A549 (cell line): ENCODE data around the gene DNAAF3. TPM values are rescaled to one million over a fixed set of nuclear protein-coding genes. Genes with fewer than 3 reads are reported as not detected.

Source experiments
- ATAC-seq, 2 experiments: fragments of 200-7000 bp in 1 of 2; fragments of >200 bp in 1 of 2; cut with Nextera tagmentation in 1 of 2; cut with Tn5 transposase in 1 of 2; 3 replicates each; pipeline versions ENCODE4 v1.8.0 to v1.9.1; 2018 to 2020; ENCODE audit warnings: mild to moderate bottlenecking in 1 of 2, moderate library complexity in 1 of 2
- CTCF ChIA-PET: fragments of 300-600 bp; sonication (Branson Sonifier 250); formaldehyde crosslinking; extraction: SDS; loops from one replicate; lab custom pipeline; 2021; ENCODE audit warnings: antibody characterized with exemption, inconsistent platforms; lab: Yijun Ruan, JAX
- POLR2A ChIA-PET: fragments of 350-600 bp; formaldehyde crosslinking; extraction: SDS; loops from one replicate; lab custom pipeline; 2021; ENCODE audit warnings: antibody characterized with exemption, inconsistent platforms; lab: Yijun Ruan, JAX
- DNase-seq, 2 experiments: peaks; one replicate each; pipeline versions ENCODE4 v3.0.0 to v3.0.0-alpha.2; 2011 to 2016; ENCODE audit warnings: low read depth in 1 of 2, low spot score in 1 of 2
- FAIRE-seq: peaks from 2 replicates; lab custom pipeline; 2011; peaks lifted over from hg19 to GRCh38; lab: Jason Lieb, UNC
- H3K27ac ChIP-seq, 2 experiments: fragments of >200 bp; sonication (Bioruptor Twin); formaldehyde crosslinking; 3 replicates each; pipeline ENCODE4 v1.5.1; 2016 to 2017
- H3K4me1 ChIP-seq: fragments of >200 bp; sonication (Bioruptor Twin); formaldehyde crosslinking; 3 replicates; pipeline ENCODE4 v1.6.1; 2016
- H3K4me2 ChIP-seq: fragments of >200 bp; sonication (Bioruptor Twin); formaldehyde crosslinking; 3 replicates; pipeline ENCODE4 v1.6.1; 2016
- H3K4me3 ChIP-seq: fragments of >200 bp; sonication (Bioruptor Twin); formaldehyde crosslinking; 3 replicates; pipeline ENCODE4 v1.5.1; 2016
- H3K9me3 ChIP-seq: fragments of >200 bp; sonication (Bioruptor Twin); formaldehyde crosslinking; 3 replicates; pipeline ENCODE4 v1.6.1; 2016
- ATOH8 ChIP-seq: fragments of 250-450 bp; sonication (Bioruptor Pico); IDR thresholded peaks from 2 replicates; pipeline ENCODE4 v1.5.0; 2020; ENCODE audit warnings: low read depth, mild to moderate bottlenecking, moderate library complexity
- CHD2 ChIP-seq: fragments of 150-350 bp; IDR thresholded peaks from 2 replicates; pipeline ENCODE4 v1.6.1; 2014; ENCODE audit warnings: low read length; ENCODE audit not compliant: partially characterized antibody
- CHD4 ChIP-seq: fragments of 200-600 bp; sonication (generic); IDR thresholded peaks from 2 replicates; pipeline ENCODE4 v1.6.1; 2016; ENCODE audit warnings: antibody characterized with exemption, mild to moderate bottlenecking, borderline replicate concordance
- E2F6 ChIP-seq: IDR thresholded peaks from 2 replicates; pipeline ENCODE4 v1.6.1; 2012; ENCODE audit warnings: low read depth, borderline replicate concordance
- ELK1 ChIP-seq: fragments of 150-350 bp; IDR thresholded peaks from 2 replicates; pipeline ENCODE4 v1.6.1; 2014; ENCODE audit warnings: low read depth, mild to moderate bottlenecking, low read length
- HOXA7 ChIP-seq: fragments of 250-450 bp; sonication (Bioruptor Pico); IDR thresholded peaks from 2 replicates; pipeline ENCODE4 v1.5.0; 2020; ENCODE audit warnings: mild to moderate bottlenecking, moderate library complexity
- HOXB13 ChIP-seq: fragments of 250-450 bp; sonication (Bioruptor Pico); IDR thresholded peaks from 2 replicates; pipeline ENCODE4 v1.5.0; 2020; ENCODE audit warnings: low read depth, mild to moderate bottlenecking, moderate library complexity
- KDM5A ChIP-seq: fragments of 200-600 bp; sonication (generic); IDR thresholded peaks from 2 replicates; pipeline ENCODE4 v1.6.1; 2016; ENCODE audit warnings: antibody characterized with exemption, mild to moderate bottlenecking
- MAFK ChIP-seq: fragments of 450-650 bp; IDR thresholded peaks from 2 replicates; pipeline ENCODE4 v1.6.1; 2014; ENCODE audit not compliant: partially characterized antibody
- MAX ChIP-seq: IDR thresholded peaks from 2 replicates; pipeline ENCODE4 v1.6.1; 2012
- MYC ChIP-seq: IDR thresholded peaks from 2 replicates; pipeline ENCODE4 v1.6.1; 2012; ENCODE audit warnings: mild to moderate bottlenecking, inconsistent platforms, low read length, improper control_type of control experiment, borderline replicate concordance
- NFE2L2 ChIP-seq: fragments of 150-350 bp; conservative IDR thresholded peaks from 2 replicates; pipeline ENCODE4 v1.6.1; 2014; ENCODE audit warnings: low read length
- NPAS2 ChIP-seq: fragments of 250-450 bp; sonication (Bioruptor Pico); IDR thresholded peaks from 2 replicates; pipeline ENCODE4 v1.8.0; 2022; ENCODE audit warnings: mild to moderate bottlenecking, moderate library complexity, borderline replicate concordance
- POLR2A ChIP-seq: IDR thresholded peaks from 2 replicates; pipeline ENCODE4 v1.6.1; 2012; ENCODE audit warnings: mild to moderate bottlenecking, low read length
- POLR2AphosphoS2 ChIP-seq: conservative IDR thresholded peaks from 2 replicates; pipeline ENCODE4 v1.6.1; 2012; ENCODE audit warnings: low read length, improper control_type of control experiment, inconsistent platforms
- RARB ChIP-seq: fragments of 250-450 bp; sonication (Bioruptor Pico); IDR thresholded peaks from 2 replicates; pipeline ENCODE4 v1.8.0; 2021; ENCODE audit warnings: mild to moderate bottlenecking, moderate library complexity
- REST ChIP-seq: fragments of 200-600 bp; sonication (generic); IDR thresholded peaks from 2 replicates; pipeline ENCODE4 v1.6.1; 2016; ENCODE audit warnings: antibody characterized with exemption, mild to moderate bottlenecking, moderate library complexity
- TFCP2L1 ChIP-seq: fragments of 250-450 bp; sonication (Bioruptor Pico); IDR thresholded peaks from 2 replicates; pipeline ENCODE4 v1.5.0; 2021; ENCODE audit warnings: mild to moderate bottlenecking
- TP53 ChIP-seq: fragments of 250-450 bp; sonication (Bioruptor Pico); IDR thresholded peaks from 2 replicates; pipeline ENCODE4 v1.5.0; 2021; ENCODE audit warnings: mild to moderate bottlenecking, moderate library complexity
- ZFP36 ChIP-seq: fragments of 450-650 bp; IDR thresholded peaks from 2 replicates; pipeline ENCODE4 v1.6.1; 2014; ENCODE audit warnings: borderline replicate concordance; ENCODE audit not compliant: partially characterized antibody
- WGBS: methylation state at CpG from one replicate; pipeline ENCODE4 v1.1.6; 2017; ENCODE audit errors: missing lambda C conversion rate; 5-methylcytosine and 5-hydroxymethylcytosine counted together
- polyA plus RNA-seq, 4 experiments: library from polyadenylated mRNA; depleted of rRNA in 3 of 4; stranded (reverse); fragments of >200 nt; fragmentation: RNase III in 1 of 4; extraction: RNeasy Plus Mini Kit Qiagen cat#74134 plus additional on column Dnase treatment in 1 of 4; gene quantifications; 2 replicates in 3 of 4; 3 replicates in 1 of 4; pipeline ENCODE4 v1.2.3, GENCODE V29; 2011 to 2017

Gene DNAAF3
- polyA plus RNA-seq, 2 of the 4 experiments (the other 2 are of a cell fraction) = 4.0 to 5.3 TPM

GRCh38 chr19:55209693-55210472 is 43.5 kb upstream of the DNAAF3 start (continued):
- TF ChIP-seq ATOH8 (CRISPR knock-in tag) (peak; percentile 94), CHD4 (no peak), HOXB13 (peak; percentile 85), NFE2L2 (no peak), MAFK (peak; percentile 3), ELK1 (no peak), ZFP36 (no peak), KDM5A (no peak), POLR2A (no peak), TP53 (CRISPR knock-in tag) (peak; percentile 89; the same call in 1 of the 2 replicates), REST (no peak), CHD2 (no peak), MYC (peak; percentile 68; the same call in 1 of the 2 replicates), TFCP2L1 (CRISPR knock-in tag) (peak; percentile 65; the same call in 1 of the 2 replicates), NPAS2 (CRISPR knock-in tag) (no peak)

- peak; percentile 46 to 73 for DNase-seq
- CTCF ChIA-PET = interaction anchor here (0.6 to 2.1 kb wide), 10 partner anchors 12 to 93 kb away, joined by 3 to 7 read pairs (median 4); partner anchors contain the start of gene DNAAF3
- Histone ChIP-seq H3K4me3 (no peak within 1 kb of the TSS), H3K9me3 (no peaks in the 10 kb centered on the region), H3K4me2 (peak within 1 kb of the TSS; percentile 64), H3K27ac (peak within 1 kb of the TSS; percentile 64 to 83), H3K4me1 (peaks cover 43% of the 10 kb centered on the region)
- WGBS = 36% methylated on average over 14 of the region's 18 CpGs
- FAIRE-seq = no peak
- TF ChIP-seq RARB (CRISPR knock-in tag) = 0 out of 2 replicates have a peak, but pooled peaks have one; percentile 39
- 0 out of 2 replicates have a peak, but pooled peaks have one; percentile 40 for TF ChIP-seq TP53 (CRISPR knock-in tag)
- TF ChIP-seq MAX = 0 out of 2 replicates have a peak, but pooled peaks have one; percentile 17
- 0 out of 2 replicates have a peak, but pooled peaks have one; percentile 28 for TF ChIP-seq HOXA7 (CRISPR knock-in tag)
- no peak for TF ChIP-seq ZFP36
- no peak for TF ChIP-seq POLR2AphosphoS2
- TF ChIP-seq ATOH8 (CRISPR knock-in tag) = no peak; the same call in 1 of the 2 replicates
- TF ChIP-seq REST = no peak
- TF ChIP-seq E2F6 = peak; percentile 73; the same call in 1 of the 2 replicates
- peak; percentile 51 to 52 for ATAC-seq
- POLR2A ChIA-PET = interaction anchor here (1.0 to 1.3 kb wide), 2 partner anchors 20 to 198 kb away, joined by 4 to 5 read pairs; no protein-coding TSS in a partner anchor
These were observed 42.7 kb upstream of the DNAAF3 start, which contains the start of gene PTPRH for GRCh38 chr19:55208880-55209692. Gene PTPRH (minus strand): TSS chr19:55209501. CDS start chr19:55209433, 68 bp downstream.
